ENCODE measurements around the gene CSN2. TPM values are rescaled to one million over a fixed set of nuclear protein-coding genes. Genes with fewer than 3 reads are reported as not detected.

Gene CSN2
- total and polyA plus RNA-seq, 2 of the 4 experiments (the other 2 are of a cell fraction), result not detected

GRCh38 chr4:69951602-69952001 lies 13.9 kb downstream of the CSN2 start:
- Histone ChIP-seq H3K23ac (ENCODE audit: low read depth, low read length) (no peak overlapping the region), H2BK20ac (ENCODE audit: low read depth, low read length) (no peak overlapping the region)
- DNase-seq, result no peak

More at GRCh38 chr4:69951602-69952001, 13.9 kb downstream of the CSN2 start:
- no peaks in the 10 kb centered on the region for H3K27me3 ChIP-seq (ENCODE audit: control insufficient read depth, insufficient read depth, low read length)
- CTCF ChIA-PET, result no interaction called here
- BruUV-seq (replicated peaks), result no TSS peak
- H3K18ac ChIP-seq (ENCODE audit: low read depth, low read length), result no peak overlapping the region
- no peak overlapping the region for H2BK15ac ChIP-seq (ENCODE audit: low read depth, low read length)
- H3K79me1 ChIP-seq (ENCODE audit: low read depth in 1 of 2, low read length in 2 of 2), result no peaks in the 10 kb centered on the region
- no peak overlapping the region for H3K4ac ChIP-seq (ENCODE audit: low read depth, low read length)
- H2AK9ac ChIP-seq (replicated peaks; ENCODE audit: low read depth, low read length, poor library complexity), result no peak overlapping the region
- no peak overlapping the region for H2AFZ ChIP-seq (replicated peaks; ENCODE audit: low read length, poor library complexity)
- POLR2A ChIA-PET (ENCODE audit: unreplicated experiment), result no interaction called here
- intact Hi-C loops (cut with micrococcal nuclease), result no loop called here
- no peak overlapping the region for H2AK5ac ChIP-seq (ENCODE audit: low read depth, low read length)
- dilution Hi-C loops (cut with HindIII; ENCODE audit: low sequenced_read_pairs, unreplicated experiment), result no loop called here
- H3K4me1 ChIP-seq (ENCODE audit: control insufficient read depth, insufficient read depth, low read length), result no peaks in the 10 kb centered on the region
- in situ Hi-C loops (cut with MboI; ENCODE audit: low sequenced_read_pairs), result no loop called here
- H3K9me1 ChIP-seq (ENCODE audit: insufficient read depth, low read length), result no peaks in the 10 kb centered on the region
- H2BK120ac ChIP-seq (ENCODE audit: low read depth, low read length), result no peak overlapping the region
- H4K5ac ChIP-seq (ENCODE audit: low read depth, low read length), result no peak overlapping the region
- H3K27ac ChIP-seq (ENCODE audit: insufficient read depth, low read length), result no peak overlapping the region
- H3K9me3 ChIP-seq (ENCODE audit: control insufficient read depth, insufficient read depth, low read length), result no peaks in the 10 kb centered on the region
- no peaks in the 10 kb centered on the region for H3K36me3 ChIP-seq (ENCODE audit: control insufficient read depth, insufficient read depth, low read length)
- no peak overlapping the region for H3K56ac ChIP-seq (ENCODE audit: extremely low read depth, insufficient read depth, low read length)
- no peak overlapping the region for H3K9ac ChIP-seq (ENCODE audit: low read depth, low read length)
- no peak overlapping the region for H3K14ac ChIP-seq (replicated peaks; ENCODE audit: low read depth, low read length)
- H3K4me3 ChIP-seq (ENCODE audit: insufficient read depth, low read depth, low read length), result no peak overlapping the region
- ATAC-seq (ENCODE audit: low read depth), result no peak
- no peak overlapping the region for H4K91ac ChIP-seq (ENCODE audit: insufficient read depth, low read depth, low read length)
- TF ChIP-seq POLR2A (IDR thresholded peaks at IDR 0.05; ENCODE audit: low read depth, low read length), result no peak
- TF ChIP-seq SMC3 (IDR thresholded peaks at IDR 0.05; ENCODE audit: low read depth, low read length), result no peak
- H4K8ac ChIP-seq (ENCODE audit: low read depth in 2 of 2, low read length in 2 of 2), result no peak overlapping the region
- H2BK5ac ChIP-seq (ENCODE audit: low read depth, low read length, poor library complexity, severe bottlenecking), result no peak overlapping the region
- no CpG with 5 or more reads among the region's 3 CpGs for WGBS, 2 experiments (ENCODE audit: extremely low coverage in 2 of 2, insufficient read length in 1 of 2)
- no peak overlapping the region for H3K4me2 ChIP-seq (ENCODE audit: low read depth, low read length)
- H4K20me1 ChIP-seq (ENCODE audit: insufficient read depth, low read length), result no peaks in the 10 kb centered on the region
